Parathyroid adenoma (tissue), 2 donors: ENCODE data around the gene TEX48.

Source experiments
- H2AFZ ChIP-seq: fragments of 300-600 bp; sonication (generic); one replicate; pipeline ENCODE4 v1.7.0; 2017; ENCODE audit warnings: antibody characterized with exemption, mild to moderate bottlenecking
- H3K27ac ChIP-seq: fragments of 300-600 bp; sonication (generic); one replicate; pipeline ENCODE4 v1.7.0; 2017
- H3K27me3 ChIP-seq: fragments of 300-600 bp; sonication (generic); one replicate; pipeline ENCODE4 v1.7.0; 2017; ENCODE audit warnings: low read length; ENCODE audit not compliant: control insufficient read depth, insufficient read depth
- H3K36me3 ChIP-seq: fragments of 300-600 bp; sonication (generic); one replicate; pipeline ENCODE4 v1.7.0; 2017; ENCODE audit warnings: low read length; ENCODE audit not compliant: control insufficient read depth, insufficient read depth
- H3K4me1 ChIP-seq: fragments of 300-600 bp; sonication (generic); one replicate; pipeline ENCODE4 v1.7.0; 2017; ENCODE audit warnings: control low read depth
- H3K4me2 ChIP-seq: fragments of 300-600 bp; sonication (generic); one replicate; pipeline ENCODE4 v1.7.0; 2017; ENCODE audit warnings: low read length
- H3K4me3 ChIP-seq: fragments of 300-600 bp; sonication (generic); one replicate; pipeline ENCODE4 v1.7.0; 2017; ENCODE audit warnings: low read depth, low read length
- H3K79me2 ChIP-seq: fragments of 300-600 bp; sonication (generic); one replicate; pipeline ENCODE4 v1.7.0; 2017; ENCODE audit warnings: control low read depth
- H3K9ac ChIP-seq: fragments of 300-600 bp; sonication (generic); one replicate; pipeline ENCODE4 v1.7.0; 2017; ENCODE audit warnings: mild to moderate bottlenecking
- H3K9me3 ChIP-seq: fragments of 300-600 bp; sonication (generic); one replicate; pipeline ENCODE4 v1.7.0; 2017; ENCODE audit warnings: low read length; ENCODE audit not compliant: control insufficient read depth
- TF ChIP-seq, protein P1 (sequence below): fragments of 300-600 bp; sonication (generic); IDR thresholded peaks from one replicate; pipeline ENCODE4 v1.7.0; 2017; ENCODE audit warnings: antibody characterized with exemption, mild to moderate bottlenecking
- donor health status: primary hyperparathyroidism.

TEX48 gene

DNA sequence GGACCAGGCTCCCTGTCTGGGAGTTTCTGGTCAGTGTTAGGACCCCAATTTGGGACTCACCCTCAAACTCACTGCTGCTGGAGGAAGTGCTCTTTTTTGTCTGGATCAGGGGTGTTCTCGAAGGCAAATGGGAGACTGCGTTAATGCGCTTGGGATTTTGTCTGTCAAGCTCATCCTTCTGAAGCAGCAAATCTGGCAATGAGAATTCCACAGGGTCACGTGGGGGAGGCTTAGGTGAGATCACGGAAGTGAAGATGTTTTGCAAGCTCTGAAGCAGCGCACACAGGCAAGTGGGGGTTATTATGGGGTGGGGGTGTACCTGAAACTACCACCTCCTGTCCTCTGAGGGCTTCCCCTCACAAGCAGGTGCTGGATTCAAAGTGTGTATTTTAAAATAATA lies 13.8 kb downstream of the TEX48 start:
- Histone ChIP-seq H3K4me1 (no peaks in the 10 kb centered on the region), H3K79me2 (no peaks in the 10 kb centered on the region), H3K9me3 (no peaks in the 10 kb centered on the region), H3K27me3 (no peaks in the 10 kb centered on the region), H3K27ac (no peak overlapping the region), H3K9ac (no peak overlapping the region), H3K4me3 (no peak overlapping the region), H3K4me2 (no peak overlapping the region), H2AFZ (no peak overlapping the region), H3K36me3 (no peaks in the 10 kb centered on the region)
- TF ChIP-seq, protein P1, sequence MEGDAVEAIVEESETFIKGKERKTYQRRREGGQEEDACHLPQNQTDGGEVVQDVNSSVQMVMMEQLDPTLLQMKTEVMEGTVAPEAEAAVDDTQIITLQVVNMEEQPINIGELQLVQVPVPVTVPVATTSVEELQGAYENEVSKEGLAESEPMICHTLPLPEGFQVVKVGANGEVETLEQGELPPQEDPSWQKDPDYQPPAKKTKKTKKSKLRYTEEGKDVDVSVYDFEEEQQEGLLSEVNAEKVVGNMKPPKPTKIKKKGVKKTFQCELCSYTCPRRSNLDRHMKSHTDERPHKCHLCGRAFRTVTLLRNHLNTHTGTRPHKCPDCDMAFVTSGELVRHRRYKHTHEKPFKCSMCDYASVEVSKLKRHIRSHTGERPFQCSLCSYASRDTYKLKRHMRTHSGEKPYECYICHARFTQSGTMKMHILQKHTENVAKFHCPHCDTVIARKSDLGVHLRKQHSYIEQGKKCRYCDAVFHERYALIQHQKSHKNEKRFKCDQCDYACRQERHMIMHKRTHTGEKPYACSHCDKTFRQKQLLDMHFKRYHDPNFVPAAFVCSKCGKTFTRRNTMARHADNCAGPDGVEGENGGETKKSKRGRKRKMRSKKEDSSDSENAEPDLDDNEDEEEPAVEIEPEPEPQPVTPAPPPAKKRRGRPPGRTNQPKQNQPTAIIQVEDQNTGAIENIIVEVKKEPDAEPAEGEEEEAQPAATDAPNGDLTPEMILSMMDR = no peak

DNA sequence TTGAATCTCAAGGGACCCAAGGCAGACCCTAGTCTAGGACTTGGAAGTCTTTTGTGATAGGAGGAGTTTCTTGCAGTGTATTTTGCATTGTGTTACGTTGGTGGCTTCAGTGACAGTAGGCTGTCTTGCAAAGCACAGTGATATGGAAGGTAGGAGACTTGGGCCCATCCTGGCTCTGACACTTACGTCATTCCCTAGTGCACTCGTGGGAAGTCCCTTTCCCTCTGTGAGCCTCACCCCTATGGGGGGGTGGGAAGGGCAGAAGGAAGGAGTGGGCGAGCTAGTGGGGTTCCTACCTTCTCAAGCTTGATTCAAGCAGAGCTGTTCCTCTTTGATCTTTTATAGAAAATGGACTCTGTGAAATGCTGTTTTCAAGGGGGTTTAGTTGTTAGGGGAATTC lies 15.1 kb downstream of the TEX48 start:
- Histone ChIP-seq H3K4me1 (no peaks in the 10 kb centered on the region), H2AFZ (no peak overlapping the region), H3K4me3 (no peak overlapping the region), H3K9ac (no peak overlapping the region), H3K27me3 (no peaks in the 10 kb centered on the region), H3K4me2 (no peak overlapping the region), H3K79me2 (no peaks in the 10 kb centered on the region), H3K36me3 (no peaks in the 10 kb centered on the region), H3K9me3 (no peaks in the 10 kb centered on the region), H3K27ac (no peak overlapping the region)
- TF ChIP-seq, protein P1 = no peak

DNA sequence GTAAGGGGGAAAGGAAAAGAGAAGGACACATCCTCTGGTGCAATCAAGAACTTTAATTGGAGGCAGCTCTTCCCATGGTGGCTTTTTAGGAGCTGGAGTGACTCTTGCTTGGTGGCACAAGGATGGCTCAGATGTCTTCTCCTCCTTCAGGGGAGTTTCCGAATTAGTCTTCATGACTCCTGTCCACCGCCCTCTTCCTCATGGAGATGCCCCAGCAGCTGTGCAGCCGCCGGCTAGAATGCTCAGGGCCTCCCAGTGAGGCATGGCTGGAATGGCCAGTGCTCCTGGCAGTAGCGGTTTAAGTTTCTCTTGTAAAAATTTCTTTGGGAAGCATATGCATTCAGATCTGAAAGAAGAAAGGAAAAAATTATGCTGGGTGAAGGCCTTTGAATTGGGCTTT lies 15.6 kb downstream of the TEX48 start:
- Histone ChIP-seq H2AFZ (no peak overlapping the region), H3K4me2 (no peak overlapping the region), H3K4me3 (no peak overlapping the region), H3K27ac (no peak overlapping the region), H3K9ac (no peak overlapping the region), H3K36me3 (no peaks in the 10 kb centered on the region), H3K4me1 (no peaks in the 10 kb centered on the region), H3K27me3 (no peaks in the 10 kb centered on the region), H3K9me3 (no peaks in the 10 kb centered on the region), H3K79me2 (no peaks in the 10 kb centered on the region)
- TF ChIP-seq, protein P1 = no peak

DNA sequence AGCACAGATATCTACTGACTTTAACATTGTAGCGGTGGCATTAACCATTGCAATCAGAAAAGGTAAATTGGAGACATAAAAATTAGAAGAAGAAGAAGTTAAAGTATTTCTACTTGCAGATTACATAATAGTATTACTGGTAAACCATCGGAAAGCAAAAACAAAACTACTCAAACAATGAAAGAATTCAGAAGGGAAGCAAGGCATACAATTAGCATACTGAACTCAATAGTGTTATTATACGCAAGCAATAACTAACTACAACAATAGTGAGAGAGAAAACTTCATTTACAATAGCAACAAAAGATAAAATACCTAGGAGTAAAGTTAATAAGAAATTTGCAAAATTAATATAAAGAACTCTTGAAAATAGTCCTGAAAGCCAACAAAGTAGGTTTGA lies 17.8 kb downstream of the TEX48 start:
- no peaks in the 10 kb centered on the region for H3K27me3 ChIP-seq
- no peaks in the 10 kb centered on the region for H3K36me3 ChIP-seq
- H3K9ac ChIP-seq = no peak overlapping the region
- no peak overlapping the region for H2AFZ ChIP-seq
- no peaks in the 10 kb centered on the region for H3K4me1 ChIP-seq
- H3K79me2 ChIP-seq = no peaks in the 10 kb centered on the region
- TF ChIP-seq, protein P1 = no peak
- H3K4me3 ChIP-seq = no peak overlapping the region
- H3K9me3 ChIP-seq = no peaks in the 10 kb centered on the region
- H3K4me2 ChIP-seq = no peak overlapping the region
- no peak overlapping the region for H3K27ac ChIP-seq

DNA sequence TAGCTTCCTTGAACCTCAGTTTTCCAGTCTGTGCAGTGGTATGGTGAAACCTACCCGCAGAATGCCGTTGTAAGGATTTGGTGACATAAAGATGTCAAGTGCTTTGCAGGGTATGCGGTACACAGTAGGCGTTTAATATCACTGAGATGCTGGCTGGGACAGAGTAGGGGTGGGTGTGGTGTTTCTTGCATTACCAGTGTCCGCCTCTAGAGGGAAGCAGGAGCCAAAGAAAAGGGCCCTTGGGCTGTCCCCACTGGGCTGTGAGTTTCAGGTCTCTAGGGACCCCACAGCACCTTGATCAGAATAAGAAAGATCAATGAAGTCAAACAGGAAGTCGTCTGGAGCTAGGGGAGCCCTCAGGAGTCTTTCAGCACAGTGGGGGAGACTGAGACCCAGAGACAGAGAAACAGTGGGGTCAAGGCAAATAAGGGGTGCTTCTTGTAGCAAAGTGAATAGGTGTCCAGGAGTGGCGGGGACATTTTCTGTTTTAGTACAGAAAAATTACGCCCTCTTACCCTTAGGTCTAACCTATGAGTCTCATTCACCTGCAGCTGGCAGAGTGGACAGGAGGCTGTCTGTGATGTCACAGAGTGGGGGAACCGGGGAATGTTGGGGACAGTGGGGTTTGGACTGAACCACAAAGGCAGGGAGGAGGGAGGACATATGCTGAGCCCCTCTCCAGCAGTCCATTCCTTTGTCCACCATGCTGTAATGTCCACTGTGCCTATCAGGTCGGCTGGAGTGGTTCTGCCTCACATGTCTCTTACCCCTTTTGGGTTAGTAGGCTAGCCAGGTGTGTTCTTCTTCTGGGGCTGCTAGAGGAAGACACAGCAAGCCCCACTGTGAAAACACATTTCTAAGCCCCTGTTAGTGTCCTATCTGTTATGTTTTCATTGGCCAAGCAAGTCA lies 19.7 kb downstream of the TEX48 start:
- H3K4me1 ChIP-seq = no peaks in the 10 kb centered on the region
- TF ChIP-seq, protein P1 = peak; percentile 64
- no peak overlapping the region for H3K4me2 ChIP-seq
- H3K27ac ChIP-seq = no peak overlapping the region
- H3K9ac ChIP-seq = no peak overlapping the region
- H3K9me3 ChIP-seq = no peaks in the 10 kb centered on the region
- no peaks in the 10 kb centered on the region for H3K79me2 ChIP-seq
- no peaks in the 10 kb centered on the region for H3K27me3 ChIP-seq
- H3K4me3 ChIP-seq = no peak overlapping the region
- H3K36me3 ChIP-seq = no peaks in the 10 kb centered on the region
- H2AFZ ChIP-seq = no peak overlapping the region
